Choroid plexus epithelial cell (primary cell): ENCODE measurements around the gene PRKCQ.

ENCODE experiments used
- DNase-seq: peaks from one replicate; pipeline ENCODE4 v3.0.0-alpha.2; 2010; ENCODE audit warnings: low read depth
- H3K4me3 ChIP-seq: 2 replicates; pipeline ENCODE4 v1.5.1; 2011; ENCODE audit warnings: low read depth, mild to moderate bottlenecking, control low read depth, low read length, moderate library complexity
- TF ChIP-seq, protein P1 (sequence below): conservative IDR thresholded peaks from 2 replicates; pipeline ENCODE4 v1.5.1; 2011; ENCODE audit warnings: low read depth, mild to moderate bottlenecking, control low read depth, inconsistent platforms, low read length, moderate library complexity

Gene PRKCQ

GRCh38 chr10:6528198-6528950 is 51.7 kb downstream of the PRKCQ start:
- no peak for DNase-seq
- TF ChIP-seq, protein P1, sequence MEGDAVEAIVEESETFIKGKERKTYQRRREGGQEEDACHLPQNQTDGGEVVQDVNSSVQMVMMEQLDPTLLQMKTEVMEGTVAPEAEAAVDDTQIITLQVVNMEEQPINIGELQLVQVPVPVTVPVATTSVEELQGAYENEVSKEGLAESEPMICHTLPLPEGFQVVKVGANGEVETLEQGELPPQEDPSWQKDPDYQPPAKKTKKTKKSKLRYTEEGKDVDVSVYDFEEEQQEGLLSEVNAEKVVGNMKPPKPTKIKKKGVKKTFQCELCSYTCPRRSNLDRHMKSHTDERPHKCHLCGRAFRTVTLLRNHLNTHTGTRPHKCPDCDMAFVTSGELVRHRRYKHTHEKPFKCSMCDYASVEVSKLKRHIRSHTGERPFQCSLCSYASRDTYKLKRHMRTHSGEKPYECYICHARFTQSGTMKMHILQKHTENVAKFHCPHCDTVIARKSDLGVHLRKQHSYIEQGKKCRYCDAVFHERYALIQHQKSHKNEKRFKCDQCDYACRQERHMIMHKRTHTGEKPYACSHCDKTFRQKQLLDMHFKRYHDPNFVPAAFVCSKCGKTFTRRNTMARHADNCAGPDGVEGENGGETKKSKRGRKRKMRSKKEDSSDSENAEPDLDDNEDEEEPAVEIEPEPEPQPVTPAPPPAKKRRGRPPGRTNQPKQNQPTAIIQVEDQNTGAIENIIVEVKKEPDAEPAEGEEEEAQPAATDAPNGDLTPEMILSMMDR: no peak
- H3K4me3 ChIP-seq: no peak overlapping the region

DNA sequence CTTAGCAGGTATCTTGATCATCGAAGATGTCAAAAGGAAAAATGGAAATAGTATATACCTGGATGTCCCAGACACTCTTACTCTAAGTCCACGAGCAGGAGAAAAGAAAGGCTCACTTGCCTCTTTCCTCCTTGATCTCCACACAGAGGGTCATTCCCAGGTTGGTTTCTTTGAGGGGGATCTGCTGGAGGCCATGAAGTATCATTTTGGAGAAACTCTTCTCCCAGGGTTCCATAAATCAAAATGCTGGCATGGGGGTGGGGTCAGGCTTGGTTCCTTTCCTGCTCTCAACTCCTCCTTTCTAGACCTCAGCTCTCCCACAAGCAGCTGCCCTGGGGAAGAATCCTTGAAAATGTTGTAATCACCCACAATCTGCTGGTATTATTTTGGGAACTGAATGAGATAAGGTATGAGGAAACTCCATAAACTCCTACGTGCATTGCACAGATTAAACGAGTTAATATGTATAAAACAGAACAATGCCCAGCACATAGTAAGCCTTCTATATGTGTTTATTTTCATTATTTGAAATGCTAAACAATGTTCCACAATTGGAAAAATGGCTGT is 54.4 kb downstream of the PRKCQ start:
- no peak overlapping the region for H3K4me3 ChIP-seq
- TF ChIP-seq, protein P1: no peak
- DNase-seq: no peak

DNA sequence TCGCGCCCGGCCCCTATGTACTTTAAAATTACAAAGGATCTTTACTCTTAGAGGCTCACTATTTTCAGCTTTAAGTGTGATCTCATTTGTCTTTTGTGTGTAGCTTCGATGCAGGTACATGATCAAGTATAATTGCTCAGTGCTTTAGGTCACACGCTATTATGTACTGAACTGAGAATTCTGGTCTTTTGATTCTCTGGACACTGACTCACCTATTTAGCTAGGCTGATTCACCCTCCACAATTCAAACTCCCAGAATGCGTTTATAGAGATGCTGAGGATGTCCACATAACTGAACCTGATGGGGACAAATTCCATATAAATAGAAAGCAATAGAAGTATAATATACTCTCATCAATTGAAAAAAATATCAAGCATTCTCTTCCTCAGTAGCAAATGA is 57.8 kb downstream of the PRKCQ start:
- no peak for DNase-seq
- no peak overlapping the region for H3K4me3 ChIP-seq
- TF ChIP-seq, protein P1: no peak

DNA sequence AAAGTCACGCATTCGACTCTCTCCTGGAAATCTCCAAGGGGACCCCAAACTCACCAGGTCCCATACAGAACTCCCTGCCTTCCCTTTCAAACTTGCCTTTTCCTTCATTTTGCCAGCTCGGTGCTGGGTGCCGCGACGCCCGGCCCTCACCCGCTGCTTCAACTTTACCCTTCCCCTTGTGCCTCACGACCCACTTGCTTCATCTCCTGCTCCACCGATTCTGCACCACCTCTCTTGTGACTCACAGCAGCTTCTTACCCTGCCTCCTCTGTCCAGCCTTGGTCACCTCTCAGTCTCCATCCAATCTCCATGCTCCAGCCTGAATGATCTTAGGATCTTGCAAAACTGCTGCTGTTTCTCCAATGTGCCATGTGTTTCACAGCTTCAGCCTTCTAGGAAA is 59.9 kb downstream of the PRKCQ start:
- no peak for DNase-seq
- TF ChIP-seq, protein P1: no peak

GRCh38 chr10:6518791-6519429 is 61.2 kb downstream of the PRKCQ start:
- H3K4me3 ChIP-seq: no peak overlapping the region
- no peak for DNase-seq
- TF ChIP-seq, protein P1: no peak

More for the DNA sequence above, 59.9 kb downstream of the PRKCQ start:
- no peak overlapping the region for H3K4me3 ChIP-seq

- TF ChIP-seq, protein P1: no peak
- no peak for DNase-seq
Observed at GRCh38 chr10:6516929-6517284, 63.2 kb downstream of the PRKCQ start.

More at GRCh38 chr10:6516929-6517284, 63.2 kb downstream of the PRKCQ start:
- H3K4me3 ChIP-seq: no peak overlapping the region
